Ovary (tissue), 9 donors: Measurements from ENCODE around the gene GAMT. TPM values are rescaled to one million over a fixed set of nuclear protein-coding genes. Genes with fewer than 3 reads are reported as not detected.

Experiments
- DNase-seq, 5 donors: peaks; one replicate each; pipeline ENCODE4 v3.0.0-alpha.2; 2019 to 2020
- H3K27ac ChIP-seq, 2 donors: fragments of 200-600 bp; one replicate each; pipeline versions ENCODE4 v1.5.1 to v1.8.0; 2019 to 2022
- H3K27me3 ChIP-seq: fragments of 200-600 bp; one replicate; pipeline ENCODE4 v1.8.0; 2022
- H3K36me3 ChIP-seq: fragments of 200-600 bp; sonication (generic); one replicate; pipeline ENCODE4 v1.5.1; 2019
- H3K4me1 ChIP-seq: one replicate; pipeline ENCODE4 v1.8.1; 2013; ENCODE audit warnings: mild to moderate bottlenecking, moderate library complexity; ENCODE audit not compliant: insufficient read depth
- H3K4me3 ChIP-seq: fragments of 200-600 bp; sonication (generic); one replicate; pipeline ENCODE4 v1.5.1; 2017
- H3K9me3 ChIP-seq, 2 donors: fragments of 200-600 bp in 1 of 2; sonication (generic) in 1 of 2; one replicate each; pipeline versions ENCODE4 v1.5.1 to v1.8.1; 2013 to 2019; ENCODE audit warnings: mild to moderate bottlenecking in 1 of 2, moderate library complexity in 1 of 2
- CTCF ChIP-seq, 3 donors: fragments of 450-650 bp in 2 of 3; fragments of 200-600 bp in 1 of 3; IDR thresholded peaks; one replicate each; pipeline versions ENCODE4 v1.5.1 to v1.8.0; 2016 to 2022; ENCODE audit warnings: antibody characterized with exemption in 3 of 3, mild to moderate bottlenecking in 1 of 3
- EP300 ChIP-seq: sonication (generic); formaldehyde crosslinking; IDR thresholded peaks from one replicate; pipeline ENCODE4 v1.6.1; 2017; ENCODE audit warnings: antibody characterized with exemption
- POLR2A ChIP-seq: fragments of 450-650 bp; IDR thresholded peaks from one replicate; pipeline ENCODE4 v1.6.1; 2017; ENCODE audit warnings: antibody characterized with exemption, mild to moderate bottlenecking, moderate library complexity
- WGBS, 3 donors: extraction: QIAGEN DNeasy Blood & Tissue Kit in 1 of 3; methylation state at CpG; one replicate each; pipeline versions ENCODE4 v1.1.5 to v1.1.7; 2013 to 2017; 5-methylcytosine and 5-hydroxymethylcytosine counted together
- intact Hi-C, 4 donors: fragments of 100-400 bp; cut with DNase I; formaldehyde crosslinking; loops; one replicate each; pipeline versions ENCODE4 v1.11.0 to v1.15.1; 2022 to 2023
- polyA plus RNA-seq, 2 donors: library from polyadenylated mRNA; stranded (reverse); fragments of 200-250 nt in 1 of 2; fragments of 350-450 nt in 1 of 2; fragmentation: Illumina TruSeq in 1 of 2; extraction: RNeasy Lipid Tissue Mini Kit (QIAGEN cat#74804) in 1 of 2; gene quantifications; one replicate each; pipeline ENCODE4 v1.2.3, GENCODE V29; 2013 to 2014
- total RNA-seq, 7 donors: library from RNA; depleted of rRNA in 2 of 7; stranded (reverse); fragments of >200 nt in 2 of 7; fragmentation: NEBNext Ultra II Directional in 3 of 7; extraction: Animal tissue kit (Norgen Biotek cat#: 25700) in 3 of 7; gene quantifications; one replicate each; pipeline versions ENCODE4 v1.1.0 to v1.2.4, GENCODE V29; 2016 to 2023
- donor health status: DM: no; HTN: no; CAD: no; lungs with moderate emphysema.
- donor health status: DM: no; HTN: no; CAD: no.
- donor health status: Bipolar disorder and iron deficiency.
- donor health status: DM: yes; HTN: yes; CAD: no.
- donor health status: DM: no; HTN: no; CAD: no.
- donor health status: DM: yes; HTN: yes; CAD: no.

Gene GAMT
- total and polyA plus RNA-seq, 9 donors: 8.0 to 34.1 (median 17.0) TPM

GRCh38 chr19:1386945-1387683 lies 14.2 kb downstream of the GAMT start:
- H3K36me3 ChIP-seq: no peaks in the 10 kb centered on the region
- intact Hi-C loops: loop anchor here in 1 of 4 donors (10.0 kb wide), 1 partner anchor 112 kb away; the partner anchor contains the start of gene FAM174C

GRCh38 chr19:1385816-1386215 lies 15.5 kb downstream of the GAMT start:
- TF ChIP-seq CTCF (IDR thresholded peaks at IDR 0.05) (no peak), EP300 (no peak), POLR2A (no peak)
- H3K36me3 ChIP-seq: no peaks in the 10 kb centered on the region
- H3K4me3 ChIP-seq: no peak overlapping the region
- intact Hi-C loops: loop anchor here in 1 of 4 donors (10.0 kb wide), 1 partner anchor 111 kb away; the partner anchor contains the start of gene FAM174C
- DNase-seq: no peak
- H3K9me3 ChIP-seq: no peaks in the 10 kb centered on the region
- peaks cover 3% of the 10 kb centered on the region for H3K4me1 ChIP-seq
- no peaks in the 10 kb centered on the region for H3K27me3 ChIP-seq
- H3K27ac ChIP-seq: no peak overlapping the region
- WGBS, 3 donors: 93 to 97% (median 95%) methylated on average over 3 of the region's 3 CpGs

More at GRCh38 chr19:1386945-1387683, 14.2 kb downstream of the GAMT start:
- no peak for DNase-seq
- H3K9me3 ChIP-seq: no peaks in the 10 kb centered on the region
- no peak overlapping the region for H3K27ac ChIP-seq
- peaks cover 2% of the 10 kb centered on the region for H3K4me1 ChIP-seq
- WGBS, 3 donors: 88 to 93% (median 89%) methylated on average over 39 of the region's 39 CpGs
- H3K27me3 ChIP-seq: no peaks in the 10 kb centered on the region
- no peak for TF ChIP-seq CTCF (IDR thresholded peaks at IDR 0.05)
- no peak for TF ChIP-seq POLR2A
- TF ChIP-seq EP300: no peak
- no peak overlapping the region for H3K4me3 ChIP-seq

GRCh38 chr19:1384478-1385110 lies 16.7 kb downstream of the GAMT start:
- 27 to 29% (median 27%) methylated on average over 17 of the region's 17 CpGs for WGBS, 3 donors
- Histone ChIP-seq H3K36me3 (no peaks in the 10 kb centered on the region), H3K4me3 (peak overlapping the region; percentile 94), H3K9me3 (no peaks in the 10 kb centered on the region), H3K27ac (no peak overlapping the region), H3K4me1 (peaks cover 3% of the 10 kb centered on the region), H3K27me3 (no peaks in the 10 kb centered on the region)
- TF ChIP-seq CTCF (IDR thresholded peaks at IDR 0.05): no peak
- intact Hi-C loops: loop anchor here in 1 of 4 donors (10.0 kb wide), 1 partner anchor 110 kb away; the partner anchor contains the start of gene FAM174C
- DNase-seq: no peak

- Histone ChIP-seq H3K36me3 (no peaks in the 10 kb centered on the region), H3K4me3 (peak overlapping the region; percentile 94), H3K27me3 (no peaks in the 10 kb centered on the region), H3K9me3 (no peaks in the 10 kb centered on the region), H3K4me1 (peaks cover 3% of the 10 kb centered on the region), H3K27ac (peak overlapping the region; percentile 29 to 59)
- intact Hi-C loops: loop anchor here in 1 of 4 donors (10.0 kb wide), 1 partner anchor 109 kb away; the partner anchor contains the start of gene FAM174C
- no peak for DNase-seq
- TF ChIP-seq POLR2A (no peak), CTCF (IDR thresholded peaks at IDR 0.05) (no peak)
- 0 to 1% (median 0%) methylated on average over 22 to 23 of the region's 23 CpGs for WGBS, 3 donors
Measured at GRCh38 chr19:1384085-1384462, 17.3 kb downstream of the GAMT start.
